GM12875 (cell line): ENCODE data around the gene BHMT2.

ENCODE experiments used
- H3K4me3 ChIP-seq: one replicate; pipeline ENCODE4 v1.5.1; 2011; ENCODE audit warnings: low read depth, low read length, control low read depth
- TF ChIP-seq, protein P1 (sequence below): IDR thresholded peaks from 2 replicates; pipeline ENCODE4 v1.5.1; 2011; ENCODE audit warnings: low read depth, mild to moderate bottlenecking, control low read depth, inconsistent platforms, low read length, moderate library complexity, borderline replicate concordance; ENCODE audit not compliant: insufficient read depth

BHMT2 gene

GRCh38 chr5:79042188-79042587 lies 27.4 kb upstream of the BHMT2 start:
- TF ChIP-seq, protein P1, sequence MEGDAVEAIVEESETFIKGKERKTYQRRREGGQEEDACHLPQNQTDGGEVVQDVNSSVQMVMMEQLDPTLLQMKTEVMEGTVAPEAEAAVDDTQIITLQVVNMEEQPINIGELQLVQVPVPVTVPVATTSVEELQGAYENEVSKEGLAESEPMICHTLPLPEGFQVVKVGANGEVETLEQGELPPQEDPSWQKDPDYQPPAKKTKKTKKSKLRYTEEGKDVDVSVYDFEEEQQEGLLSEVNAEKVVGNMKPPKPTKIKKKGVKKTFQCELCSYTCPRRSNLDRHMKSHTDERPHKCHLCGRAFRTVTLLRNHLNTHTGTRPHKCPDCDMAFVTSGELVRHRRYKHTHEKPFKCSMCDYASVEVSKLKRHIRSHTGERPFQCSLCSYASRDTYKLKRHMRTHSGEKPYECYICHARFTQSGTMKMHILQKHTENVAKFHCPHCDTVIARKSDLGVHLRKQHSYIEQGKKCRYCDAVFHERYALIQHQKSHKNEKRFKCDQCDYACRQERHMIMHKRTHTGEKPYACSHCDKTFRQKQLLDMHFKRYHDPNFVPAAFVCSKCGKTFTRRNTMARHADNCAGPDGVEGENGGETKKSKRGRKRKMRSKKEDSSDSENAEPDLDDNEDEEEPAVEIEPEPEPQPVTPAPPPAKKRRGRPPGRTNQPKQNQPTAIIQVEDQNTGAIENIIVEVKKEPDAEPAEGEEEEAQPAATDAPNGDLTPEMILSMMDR = no peak
- no peak overlapping the region for H3K4me3 ChIP-seq

DNA sequence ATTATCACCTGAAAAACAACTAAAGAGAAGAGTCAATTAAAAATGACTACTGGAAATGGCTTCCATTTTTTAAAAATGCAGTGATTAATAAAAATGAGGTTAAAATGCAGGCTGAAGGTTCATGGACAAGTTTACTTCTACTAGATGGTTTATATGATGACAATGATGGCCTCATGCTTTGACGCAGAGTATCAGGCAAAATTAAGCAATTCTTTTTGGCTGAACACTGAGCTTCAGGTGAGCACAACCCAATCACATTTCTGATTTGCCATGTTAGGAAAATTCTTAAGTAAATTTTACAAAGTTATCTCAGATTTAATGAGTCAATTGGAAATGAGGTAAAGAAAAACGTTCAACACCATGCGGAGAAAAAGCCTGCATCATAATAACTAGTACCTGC lies 22.4 kb upstream of the BHMT2 start:
- TF ChIP-seq, protein P1 = no peak
- no peak overlapping the region for H3K4me3 ChIP-seq

GRCh38 chr5:79048437-79048836 lies 21.1 kb upstream of the BHMT2 start:
- no peak overlapping the region for H3K4me3 ChIP-seq
- TF ChIP-seq, protein P1 = no peak

- TF ChIP-seq, protein P1 = no peak
- no peak overlapping the region for H3K4me3 ChIP-seq
These were observed 19.1 kb upstream of the BHMT2 start for GRCh38 chr5:79050498-79050897.

DNA sequence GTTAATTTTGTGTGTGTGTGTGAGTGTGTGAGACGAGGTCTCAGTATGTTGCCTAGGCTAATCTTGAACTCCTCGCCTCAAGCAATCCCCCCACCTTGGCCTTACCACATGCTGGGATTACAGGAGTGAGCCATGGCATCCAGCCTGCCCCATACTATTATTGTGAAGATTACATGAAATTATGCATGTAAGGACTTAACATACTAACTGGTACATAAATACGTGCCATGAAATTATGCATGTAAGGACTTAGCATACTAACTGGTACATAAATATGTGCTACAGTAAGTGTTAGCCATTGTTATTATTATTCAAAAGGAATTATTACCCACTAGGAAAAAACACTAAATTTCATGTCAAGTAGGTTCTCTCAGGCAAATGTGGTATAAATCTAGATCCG lies 16.2 kb upstream of the BHMT2 start:
- TF ChIP-seq, protein P1 = no peak
- no peak overlapping the region for H3K4me3 ChIP-seq

DNA sequence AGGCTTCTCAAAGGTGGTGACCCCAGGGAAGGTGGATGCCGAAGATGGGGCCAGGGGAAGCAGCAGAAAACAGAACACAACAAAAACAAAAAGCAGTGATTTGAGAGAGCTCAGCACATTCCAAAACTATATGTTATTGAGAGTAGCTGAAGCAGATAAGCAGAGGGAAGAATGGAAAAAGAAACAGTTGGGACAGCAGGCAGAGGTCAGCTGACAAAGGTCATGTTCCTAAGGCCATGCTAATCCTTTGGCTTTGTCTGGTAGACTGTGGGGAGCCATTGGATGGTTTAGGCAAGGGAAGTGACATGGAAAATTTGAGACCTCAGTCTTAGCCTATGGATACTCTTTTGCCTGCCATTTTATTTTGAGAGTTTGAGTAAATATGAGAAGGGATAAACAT lies 14.6 kb upstream of the BHMT2 start:
- TF ChIP-seq, protein P1 = no peak
- H3K4me3 ChIP-seq = no peak overlapping the region

- no peak overlapping the region for H3K4me3 ChIP-seq
- TF ChIP-seq, protein P1 = no peak
These were observed 12.7 kb upstream of the BHMT2 start for GRCh38 chr5:79056847-79057246.
